Stimulated activated naive CD8-positive, alpha-beta T cell treated with anti-CD3 and anti-CD28 coated beads, Interleukin-15, Interleukin-2, amounts not matched to agents 100 ng/mL and 50 ng/mL, for 24 hours (primary cell): ENCODE measurements around the gene COBLL1.

Experiments used
- H3K27ac Mint-ChIP-seq: one replicate; pipeline ENCODE4 v1.8.0; 2021; ENCODE audit warnings: mild to moderate bottlenecking, mixed read lengths
- H3K27me3 Mint-ChIP-seq: one replicate; pipeline ENCODE4 v1.8.0; 2021; ENCODE audit warnings: mixed read lengths
- H3K36me3 Mint-ChIP-seq: one replicate; pipeline ENCODE4 v1.8.0; 2021; ENCODE audit warnings: low read depth, mixed read lengths
- H3K4me1 Mint-ChIP-seq: one replicate; pipeline ENCODE4 v1.8.0; 2021; ENCODE audit warnings: low read depth, mixed read lengths
- H3K4me3 Mint-ChIP-seq: one replicate; pipeline ENCODE4 v1.8.0; 2021; ENCODE audit warnings: mild to moderate bottlenecking, mixed read lengths
- H3K9me3 Mint-ChIP-seq: one replicate; pipeline ENCODE4 v1.8.0; 2021; ENCODE audit warnings: mixed read lengths

Gene COBLL1

DNA sequence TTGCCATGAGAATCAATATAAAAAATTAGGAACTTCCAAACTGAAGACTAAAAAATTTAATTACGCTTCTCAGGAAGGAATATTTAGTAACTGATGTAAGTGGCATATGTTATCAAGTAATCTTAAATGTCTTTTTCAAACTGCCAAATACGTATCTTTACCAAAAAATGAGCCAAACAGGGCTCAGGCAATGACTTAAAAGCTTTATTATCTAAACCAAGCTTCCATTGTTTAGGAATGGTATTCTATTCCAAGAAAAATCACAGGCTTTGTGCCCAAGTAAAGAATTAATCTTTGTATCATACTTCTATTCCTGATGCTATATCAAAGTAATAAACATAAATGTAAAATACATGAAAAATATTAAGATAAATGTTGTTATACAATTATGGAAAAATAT lies 148.7 kb downstream of the COBLL1 start:
- Mint-ChIP-seq H3K27ac (no peak overlapping the region), H3K9me3 (no peaks in the 10 kb centered on the region), H3K36me3 (peaks cover 4% of the 10 kb centered on the region), H3K27me3 (no peaks in the 10 kb centered on the region), H3K4me1 (no peaks in the 10 kb centered on the region), H3K4me3 (no peak overlapping the region)

DNA sequence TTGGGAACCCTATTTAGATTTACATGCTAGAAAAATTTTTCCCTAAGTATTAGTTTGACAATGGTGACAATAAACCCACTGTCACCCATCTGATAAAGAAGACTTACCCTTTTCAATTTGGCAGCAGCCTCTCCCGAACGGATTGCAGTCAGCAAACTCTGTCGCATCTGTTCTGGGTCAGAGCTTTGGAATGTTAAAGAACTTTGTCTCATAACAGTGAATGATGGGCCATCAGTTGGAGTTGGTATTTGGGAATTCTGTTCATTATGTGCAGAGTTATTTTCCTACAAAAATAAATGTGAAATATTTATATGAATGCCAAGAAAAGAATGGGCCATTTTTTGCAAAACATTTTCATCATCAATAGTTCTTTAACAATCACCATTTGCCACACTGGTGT lies 149.5 kb downstream of the COBLL1 start:
- H3K27ac Mint-ChIP-seq, result no peak overlapping the region
- no peaks in the 10 kb centered on the region for H3K27me3 Mint-ChIP-seq
- H3K9me3 Mint-ChIP-seq, result no peaks in the 10 kb centered on the region
- no peak overlapping the region for H3K4me3 Mint-ChIP-seq
- H3K36me3 Mint-ChIP-seq, result peaks cover 4% of the 10 kb centered on the region
- no peaks in the 10 kb centered on the region for H3K4me1 Mint-ChIP-seq

DNA sequence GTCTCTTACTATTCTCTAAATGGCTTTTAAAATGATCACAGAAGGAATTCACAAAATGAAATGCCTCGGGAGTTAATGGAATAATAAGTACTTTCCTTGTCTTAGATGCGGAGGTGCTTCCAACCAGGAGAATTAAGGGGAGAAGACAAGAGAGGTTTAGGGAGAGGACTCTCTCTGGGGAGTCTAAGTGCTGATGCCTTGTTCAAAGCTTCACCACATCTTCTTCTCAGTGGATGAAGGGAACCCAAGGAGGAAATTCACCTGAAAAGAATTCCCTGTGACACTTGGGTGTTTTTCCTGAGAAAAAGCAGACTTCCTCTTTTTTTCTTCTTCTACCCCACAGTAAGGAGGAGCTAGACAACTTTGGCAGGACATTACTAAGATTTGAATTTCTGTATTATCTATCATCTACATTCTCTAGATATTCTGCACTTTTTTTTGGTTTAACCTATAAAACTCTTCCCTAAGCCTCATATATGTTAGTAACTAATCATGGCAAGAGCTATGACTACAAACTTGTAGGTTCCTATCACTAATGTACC lies 150.2 kb downstream of the COBLL1 start:
- H3K36me3 Mint-ChIP-seq, result peaks cover 4% of the 10 kb centered on the region

DNA sequence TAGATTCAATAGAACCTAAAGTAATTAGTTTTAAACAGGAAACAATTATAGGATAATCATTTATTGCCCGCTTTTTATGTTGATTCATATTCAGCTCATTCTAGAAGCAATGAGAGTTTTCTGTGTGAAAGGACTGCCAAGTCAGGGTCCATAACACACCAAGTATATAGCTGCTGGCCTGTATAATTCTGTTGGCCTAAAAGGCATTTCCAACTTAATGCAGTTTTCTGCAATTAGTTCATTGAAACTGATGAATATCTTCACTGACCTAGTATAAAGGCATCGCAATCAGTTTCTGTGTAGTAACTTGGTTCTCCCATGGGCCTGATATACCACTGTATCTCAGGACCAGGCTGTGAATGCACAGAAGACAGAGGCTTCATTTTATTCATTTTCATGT lies 151.3 kb downstream of the COBLL1 start:
- peaks cover 4% of the 10 kb centered on the region for H3K36me3 Mint-ChIP-seq
- H3K4me1 Mint-ChIP-seq, result no peaks in the 10 kb centered on the region
- H3K4me3 Mint-ChIP-seq, result no peak overlapping the region
- no peaks in the 10 kb centered on the region for H3K27me3 Mint-ChIP-seq
- no peak overlapping the region for H3K27ac Mint-ChIP-seq
- H3K9me3 Mint-ChIP-seq, result no peaks in the 10 kb centered on the region

More for the DNA sequence above, 150.2 kb downstream of the COBLL1 start:
- H3K4me3 Mint-ChIP-seq, result no peak overlapping the region
- no peaks in the 10 kb centered on the region for H3K27me3 Mint-ChIP-seq
- H3K27ac Mint-ChIP-seq, result no peak overlapping the region
- no peaks in the 10 kb centered on the region for H3K9me3 Mint-ChIP-seq
- H3K4me1 Mint-ChIP-seq, result no peaks in the 10 kb centered on the region

DNA sequence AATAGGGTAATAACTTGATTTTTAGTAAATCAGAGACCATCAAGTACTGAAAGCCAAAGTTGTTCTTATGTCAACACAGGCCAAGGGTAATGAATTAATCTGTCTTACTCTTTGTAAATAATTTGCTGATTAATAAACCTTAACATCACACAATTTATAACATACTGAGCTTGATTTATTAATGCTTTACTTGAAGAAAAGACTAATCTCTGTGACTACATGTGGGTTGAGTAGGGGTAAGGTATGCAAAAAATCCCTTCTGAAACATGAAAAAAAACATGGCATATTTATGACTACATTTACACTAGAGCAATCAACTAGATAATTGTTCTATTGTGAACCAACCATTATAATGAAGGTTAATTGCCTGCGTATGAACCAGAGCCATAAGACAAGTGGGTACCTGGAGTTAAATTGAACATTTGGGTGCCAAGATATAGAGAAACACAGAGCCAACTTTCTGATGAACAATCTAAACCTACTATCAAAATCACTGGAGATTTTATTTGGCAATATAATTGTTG lies 152.7 kb downstream of the COBLL1 start:
- Mint-ChIP-seq H3K36me3 (peaks cover 4% of the 10 kb centered on the region), H3K4me1 (no peaks in the 10 kb centered on the region), H3K4me3 (no peak overlapping the region), H3K27me3 (no peaks in the 10 kb centered on the region), H3K27ac (no peak overlapping the region), H3K9me3 (no peaks in the 10 kb centered on the region)

DNA sequence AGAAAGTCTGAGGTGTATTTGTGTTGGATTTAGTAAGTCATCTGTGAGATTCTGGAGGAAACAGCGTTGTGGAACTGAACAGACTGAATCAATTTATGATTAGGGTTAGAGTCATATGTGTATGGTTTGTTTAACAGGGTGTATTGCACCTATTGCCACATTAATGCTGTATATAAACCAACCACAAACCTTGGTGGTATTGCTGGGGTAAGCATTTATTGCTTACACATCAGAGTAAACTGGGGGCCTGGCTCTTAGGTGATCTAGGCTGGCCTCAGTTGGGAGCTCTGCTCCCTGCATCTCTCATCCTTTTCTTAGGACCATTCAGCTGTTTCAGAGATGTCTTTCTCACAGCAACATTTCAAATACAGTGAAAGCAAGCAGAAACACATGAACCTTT lies 160.6 kb downstream of the COBLL1 start:
- H3K27me3 Mint-ChIP-seq, result no peaks in the 10 kb centered on the region
- H3K4me3 Mint-ChIP-seq, result no peak overlapping the region
- no peak overlapping the region for H3K27ac Mint-ChIP-seq
- peaks cover 3% of the 10 kb centered on the region for H3K9me3 Mint-ChIP-seq
- H3K4me1 Mint-ChIP-seq, result no peaks in the 10 kb centered on the region
- no peaks in the 10 kb centered on the region for H3K36me3 Mint-ChIP-seq

DNA sequence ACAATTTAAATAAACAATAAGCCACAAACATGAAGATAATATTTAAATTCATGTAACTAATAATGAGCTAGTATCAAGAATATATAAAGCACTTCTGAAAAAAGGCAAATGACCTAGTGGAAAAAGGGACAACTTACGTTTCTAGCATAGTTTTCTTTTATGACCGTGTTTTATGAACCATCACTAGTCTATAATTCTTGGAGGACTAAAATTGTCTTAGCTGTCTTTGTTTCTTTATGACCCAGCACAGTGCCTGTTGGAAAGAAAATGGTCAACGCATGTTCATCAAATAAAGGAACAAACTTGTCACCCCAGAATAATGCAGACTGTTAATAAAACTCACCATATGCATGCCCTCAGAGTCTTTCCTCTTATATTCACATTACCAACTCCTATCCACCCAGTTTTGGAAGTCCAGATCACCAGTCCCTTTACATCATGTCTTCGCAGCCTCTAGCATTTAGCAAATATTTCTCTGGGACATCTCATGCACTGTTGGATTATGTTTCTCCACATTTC lies 162.9 kb downstream of the COBLL1 start:
- H3K27ac Mint-ChIP-seq, result no peak overlapping the region
- no peaks in the 10 kb centered on the region for H3K4me1 Mint-ChIP-seq
- no peak overlapping the region for H3K4me3 Mint-ChIP-seq
- peaks cover 3% of the 10 kb centered on the region for H3K9me3 Mint-ChIP-seq
- no peaks in the 10 kb centered on the region for H3K27me3 Mint-ChIP-seq
- H3K36me3 Mint-ChIP-seq, result no peaks in the 10 kb centered on the region

DNA sequence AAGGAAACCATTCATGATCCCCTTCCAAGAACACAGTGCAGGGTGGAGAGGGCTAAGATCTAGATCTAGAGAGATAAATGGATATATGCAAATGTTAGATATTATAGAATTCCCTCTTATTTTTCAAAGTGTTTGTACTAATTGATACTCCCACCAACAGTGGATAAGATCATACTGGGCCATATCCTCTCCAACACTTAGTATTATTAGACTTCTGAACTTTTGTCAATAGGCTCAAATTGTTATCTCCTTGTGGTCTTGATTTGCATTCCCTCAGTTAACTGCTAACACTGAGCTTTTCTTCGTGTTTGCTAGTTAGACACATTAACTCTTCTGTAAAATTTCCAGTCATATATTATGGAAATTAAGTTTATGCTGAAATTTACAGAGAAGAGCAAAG lies 163.9 kb downstream of the COBLL1 start:
- Mint-ChIP-seq H3K36me3 (no peaks in the 10 kb centered on the region), H3K9me3 (peaks cover 3% of the 10 kb centered on the region)

DNA sequence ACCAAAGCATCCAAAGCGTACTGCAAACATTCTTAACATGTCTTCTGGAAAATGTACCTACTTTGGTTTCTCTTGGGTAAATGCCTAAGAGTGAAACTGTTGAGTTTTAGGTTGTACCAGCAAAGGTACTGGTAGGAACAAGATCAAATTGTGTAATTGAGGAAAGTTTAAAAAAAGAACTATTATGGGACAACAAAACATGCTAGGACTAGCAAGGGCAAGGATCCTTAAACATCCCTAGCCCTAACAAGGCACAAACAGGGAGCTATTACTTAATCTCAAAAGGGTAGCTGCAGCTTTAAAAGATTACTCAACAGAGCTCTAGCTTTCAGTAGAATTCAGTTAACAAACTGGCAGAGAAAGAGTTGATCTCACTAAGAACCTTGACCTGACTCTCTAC lies 164.4 kb downstream of the COBLL1 start:
- Mint-ChIP-seq H3K27ac (no peak overlapping the region), H3K36me3 (no peaks in the 10 kb centered on the region), H3K27me3 (no peaks in the 10 kb centered on the region)

More for the DNA sequence above, 163.9 kb downstream of the COBLL1 start:
- Mint-ChIP-seq H3K4me1 (no peaks in the 10 kb centered on the region), H3K27me3 (no peaks in the 10 kb centered on the region), H3K4me3 (no peak overlapping the region), H3K27ac (no peak overlapping the region)

DNA sequence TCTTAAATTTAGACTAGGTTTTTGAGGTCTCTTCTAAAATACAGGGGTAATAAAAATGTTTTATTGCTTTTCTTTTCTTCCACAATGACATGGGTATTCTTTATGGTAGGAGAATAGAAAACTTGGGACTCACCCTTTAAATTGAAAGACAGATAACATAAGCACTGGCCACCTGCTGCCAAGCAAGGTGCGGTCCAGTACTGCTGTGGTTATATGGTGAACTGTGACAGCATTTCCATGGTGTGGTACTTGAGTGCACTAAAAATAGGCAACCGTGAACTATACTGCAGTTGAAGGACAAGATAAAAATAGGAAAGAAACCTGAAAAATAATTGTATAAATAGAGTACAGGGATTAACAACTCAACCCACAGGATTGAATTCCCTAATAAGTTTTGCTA lies 165.9 kb downstream of the COBLL1 start:
- no peaks in the 10 kb centered on the region for H3K27me3 Mint-ChIP-seq

More for the DNA sequence above, 164.4 kb downstream of the COBLL1 start:
- H3K9me3 Mint-ChIP-seq, result peaks cover 3% of the 10 kb centered on the region
- no peaks in the 10 kb centered on the region for H3K4me1 Mint-ChIP-seq
- H3K4me3 Mint-ChIP-seq, result no peak overlapping the region

DNA sequence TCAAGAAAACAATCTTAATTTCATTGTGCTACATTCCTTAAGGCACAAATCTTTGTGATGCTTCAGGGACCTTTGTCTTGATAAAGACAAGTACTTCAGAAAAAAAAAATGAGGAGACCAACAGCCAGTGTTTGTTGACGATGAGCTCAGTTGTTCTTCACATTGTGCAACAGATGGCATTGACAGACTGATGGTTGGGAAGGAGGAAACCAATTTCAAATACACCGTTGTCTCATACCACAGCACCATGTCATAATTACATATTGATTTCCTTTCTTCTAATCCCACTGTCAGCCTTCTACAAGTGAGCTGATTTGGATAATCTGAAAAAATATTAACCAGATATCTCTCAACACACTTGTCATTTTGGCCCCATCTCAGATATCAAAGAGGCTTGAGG lies 166.6 kb downstream of the COBLL1 start:
- Mint-ChIP-seq H3K27me3 (no peaks in the 10 kb centered on the region), H3K9me3 (peaks cover 3% of the 10 kb centered on the region), H3K4me1 (no peaks in the 10 kb centered on the region), H3K4me3 (no peak overlapping the region), H3K27ac (no peak overlapping the region), H3K36me3 (no peaks in the 10 kb centered on the region)

More for the DNA sequence above, 165.9 kb downstream of the COBLL1 start:
- no peak overlapping the region for H3K4me3 Mint-ChIP-seq
- peaks cover 3% of the 10 kb centered on the region for H3K9me3 Mint-ChIP-seq
- H3K27ac Mint-ChIP-seq, result no peak overlapping the region
- no peaks in the 10 kb centered on the region for H3K4me1 Mint-ChIP-seq
- H3K36me3 Mint-ChIP-seq, result no peaks in the 10 kb centered on the region

DNA sequence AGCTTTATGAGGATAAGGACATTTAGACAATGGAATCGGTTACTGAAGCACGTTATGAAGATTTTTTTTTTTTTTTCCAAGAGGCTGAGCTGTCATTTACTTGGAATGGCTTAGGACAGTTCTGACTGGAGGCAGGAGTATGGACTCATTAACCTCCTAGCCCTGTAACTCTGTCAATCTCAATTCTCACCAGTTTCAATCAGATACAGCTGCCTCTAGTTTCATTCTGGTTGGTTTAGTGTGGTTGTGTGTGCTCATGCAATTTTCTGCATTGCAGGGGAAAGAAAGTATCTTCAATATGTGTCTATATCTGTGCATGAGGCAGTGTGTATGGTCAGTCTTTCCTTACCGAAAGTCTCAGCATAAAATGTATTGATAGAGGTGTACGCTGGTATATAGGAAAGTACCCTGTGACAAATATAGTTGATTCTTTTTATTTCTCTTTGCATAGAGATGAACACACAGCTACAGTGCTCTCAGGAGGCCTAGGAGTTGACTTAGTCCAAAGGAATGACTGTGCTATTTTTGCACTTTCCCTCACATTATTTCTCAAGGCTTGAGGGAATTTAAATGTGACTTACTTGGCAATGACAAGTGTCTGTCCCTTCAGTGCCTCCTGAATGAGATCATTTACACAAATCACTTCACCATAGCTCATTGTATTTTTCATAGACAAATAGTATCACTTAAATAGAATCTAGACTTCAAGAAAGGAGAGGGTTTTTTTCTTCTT lies 169.8 kb downstream of the COBLL1 start:
- peaks cover 3% of the 10 kb centered on the region for H3K9me3 Mint-ChIP-seq
- H3K27ac Mint-ChIP-seq, result no peak overlapping the region
- no peaks in the 10 kb centered on the region for H3K4me1 Mint-ChIP-seq
- no peak overlapping the region for H3K4me3 Mint-ChIP-seq
- H3K36me3 Mint-ChIP-seq, result no peaks in the 10 kb centered on the region
- no peaks in the 10 kb centered on the region for H3K27me3 Mint-ChIP-seq

DNA sequence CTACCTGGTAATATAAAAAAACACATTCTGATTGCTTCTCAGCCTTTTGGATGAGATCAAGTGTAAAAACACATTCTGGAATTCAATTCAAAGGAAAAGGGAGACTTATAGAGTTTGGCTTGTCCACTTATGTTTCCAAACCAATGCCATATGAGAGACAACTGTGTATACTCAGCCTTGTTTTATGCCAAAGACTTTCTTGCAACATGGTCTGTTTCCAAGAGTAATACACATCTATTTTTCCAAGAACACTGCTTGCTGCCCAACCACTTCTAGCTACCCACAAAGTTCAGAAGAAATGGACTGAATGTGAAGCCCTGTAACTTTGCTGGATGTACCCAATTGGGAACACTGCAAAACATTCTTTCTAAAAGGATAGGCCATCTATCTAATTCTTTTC lies 172.3 kb downstream of the COBLL1 start:
- Mint-ChIP-seq H3K27ac (no peak overlapping the region), H3K9me3 (peaks cover 4% of the 10 kb centered on the region), H3K4me1 (no peaks in the 10 kb centered on the region), H3K36me3 (no peaks in the 10 kb centered on the region), H3K27me3 (no peaks in the 10 kb centered on the region), H3K4me3 (no peak overlapping the region)

DNA sequence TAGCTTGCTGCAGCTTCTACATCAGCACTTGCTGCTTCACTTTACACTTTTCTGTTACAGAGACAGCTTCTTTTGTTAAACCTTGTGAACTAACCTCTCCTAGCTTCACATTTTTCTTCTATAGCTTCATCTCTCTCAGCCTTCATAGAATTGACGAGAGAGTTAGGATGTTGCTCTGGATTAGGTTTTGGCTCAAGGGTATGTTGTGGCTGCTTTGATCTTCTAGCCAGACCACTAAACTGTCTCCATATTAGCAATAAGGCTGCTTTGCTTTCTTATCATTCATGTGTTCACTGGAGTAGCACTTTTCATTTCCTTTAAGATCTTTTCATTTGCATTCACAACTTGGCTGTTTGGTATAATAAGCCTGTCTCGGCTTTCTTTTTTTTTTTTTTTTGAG lies 174.1 kb downstream of the COBLL1 start:
- peaks cover 4% of the 10 kb centered on the region for H3K9me3 Mint-ChIP-seq
- no peaks in the 10 kb centered on the region for H3K4me1 Mint-ChIP-seq
- H3K27ac Mint-ChIP-seq, result no peak overlapping the region
- H3K4me3 Mint-ChIP-seq, result no peak overlapping the region
- no peaks in the 10 kb centered on the region for H3K36me3 Mint-ChIP-seq
- no peaks in the 10 kb centered on the region for H3K27me3 Mint-ChIP-seq

DNA sequence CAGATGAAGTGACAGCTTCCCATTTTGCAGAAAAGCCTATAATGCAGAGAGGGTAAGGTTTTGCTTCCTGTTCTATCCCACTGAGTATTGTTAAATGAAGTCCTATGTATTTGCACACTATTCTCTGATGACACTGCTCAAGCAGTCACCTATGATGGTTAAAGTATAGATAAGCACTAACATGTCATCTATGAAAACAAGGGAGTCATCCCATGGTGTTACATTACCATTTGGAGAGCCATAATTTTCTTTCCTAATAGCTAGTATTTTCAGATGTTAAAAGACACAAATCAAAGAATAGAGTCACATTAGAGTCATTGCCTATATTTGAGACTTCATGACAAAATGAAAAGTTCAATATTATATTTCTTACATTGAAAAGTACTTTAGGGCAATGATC lies 177.6 kb downstream of the COBLL1 start:
- Mint-ChIP-seq H3K27me3 (no peaks in the 10 kb centered on the region), H3K36me3 (no peaks in the 10 kb centered on the region), H3K4me3 (no peak overlapping the region), H3K9me3 (peaks cover 4% of the 10 kb centered on the region), H3K27ac (no peak overlapping the region), H3K4me1 (no peaks in the 10 kb centered on the region)
